Thyroid gland (tissue), 4 donors: Measurements from ENCODE around the gene VPS26B.

Experiments used
- POLR2A ChIP-seq, 2 donors: fragments of 450-650 bp; IDR thresholded peaks; one replicate each; pipeline ENCODE4 v1.6.1; 2017; ENCODE audit warnings: antibody characterized with exemption in 2 of 2, mild to moderate bottlenecking in 2 of 2, moderate library complexity in 1 of 2
- TF ChIP-seq, protein P1 (sequence below), 6 experiments: fragments of 200-600 bp in 3 of 6; fragments of 450-650 bp in 3 of 6; sonication (generic) in 3 of 6; IDR thresholded peaks; one replicate each; pipeline ENCODE4 v1.5.1; 2016 to 2019; ENCODE audit warnings: antibody characterized with exemption in 6 of 6, mild to moderate bottlenecking in 2 of 6, inconsistent platforms in 1 of 6, moderate library complexity in 1 of 6

DNA sequence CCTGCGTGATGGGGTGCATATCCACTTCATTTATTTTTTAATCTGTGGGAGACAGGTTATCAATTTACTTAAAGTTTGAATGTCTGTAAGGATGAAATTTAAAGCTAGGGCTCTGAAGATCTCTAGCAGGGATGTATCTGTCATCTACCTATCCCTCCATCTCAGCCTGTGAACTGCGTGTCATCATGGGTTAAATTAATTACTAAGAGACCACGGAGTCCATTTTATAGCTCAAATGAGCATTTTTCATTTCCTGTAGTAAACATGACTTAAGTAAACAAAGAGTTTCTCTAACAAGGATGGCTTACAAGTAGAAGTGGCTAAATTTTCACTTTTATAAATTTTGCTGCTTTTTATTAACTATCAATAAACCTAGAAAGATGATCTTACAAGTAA, 48.8 kb downstream of the VPS26B start:
- TF ChIP-seq, protein P1, sequence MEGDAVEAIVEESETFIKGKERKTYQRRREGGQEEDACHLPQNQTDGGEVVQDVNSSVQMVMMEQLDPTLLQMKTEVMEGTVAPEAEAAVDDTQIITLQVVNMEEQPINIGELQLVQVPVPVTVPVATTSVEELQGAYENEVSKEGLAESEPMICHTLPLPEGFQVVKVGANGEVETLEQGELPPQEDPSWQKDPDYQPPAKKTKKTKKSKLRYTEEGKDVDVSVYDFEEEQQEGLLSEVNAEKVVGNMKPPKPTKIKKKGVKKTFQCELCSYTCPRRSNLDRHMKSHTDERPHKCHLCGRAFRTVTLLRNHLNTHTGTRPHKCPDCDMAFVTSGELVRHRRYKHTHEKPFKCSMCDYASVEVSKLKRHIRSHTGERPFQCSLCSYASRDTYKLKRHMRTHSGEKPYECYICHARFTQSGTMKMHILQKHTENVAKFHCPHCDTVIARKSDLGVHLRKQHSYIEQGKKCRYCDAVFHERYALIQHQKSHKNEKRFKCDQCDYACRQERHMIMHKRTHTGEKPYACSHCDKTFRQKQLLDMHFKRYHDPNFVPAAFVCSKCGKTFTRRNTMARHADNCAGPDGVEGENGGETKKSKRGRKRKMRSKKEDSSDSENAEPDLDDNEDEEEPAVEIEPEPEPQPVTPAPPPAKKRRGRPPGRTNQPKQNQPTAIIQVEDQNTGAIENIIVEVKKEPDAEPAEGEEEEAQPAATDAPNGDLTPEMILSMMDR (IDR thresholded peaks at IDR 0.05) = no peak
- no peak for TF ChIP-seq POLR2A (IDR thresholded peaks at IDR 0.05)
